GM19240 (cell line): ENCODE results near the gene RARB.

Source experiments
- DNase-seq: peaks from one replicate; pipeline ENCODE4 v3.0.0; 2011; ENCODE audit warnings: low spot score; ENCODE audit not compliant: insufficient read length

RARB gene

GRCh38 chr3:25471081-25471768 lies 43.2 kb downstream of the RARB start:
- DNase-seq = no peak

DNA sequence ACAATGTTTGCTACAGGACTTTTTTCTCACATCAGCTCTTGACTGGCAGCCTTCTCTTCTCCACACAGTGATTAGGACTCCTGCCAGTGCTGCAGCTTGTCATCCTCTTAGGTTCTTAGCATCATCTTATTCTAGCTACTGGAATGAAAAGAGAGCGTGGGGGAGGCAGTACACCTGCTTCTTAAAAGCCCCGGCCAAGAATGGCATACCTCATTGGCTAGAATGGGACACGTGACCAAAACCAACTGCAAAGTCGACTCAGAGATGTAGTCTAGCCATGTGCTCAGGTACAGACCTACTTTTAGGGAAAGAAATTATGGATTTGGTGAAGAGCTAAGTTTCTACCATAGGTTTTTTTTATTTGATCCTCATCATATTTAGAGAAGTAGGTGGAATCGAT lies 44.1 kb downstream of the RARB start:
- DNase-seq = no peak

GRCh38 chr3:25472731-25473130 lies 44.7 kb downstream of the RARB start:
- DNase-seq = no peak

- DNase-seq = no peak
Observed at GRCh38 chr3:25473246-25473645, 45.2 kb downstream of the RARB start.

GRCh38 chr3:25474052-25474451 lies 46.0 kb downstream of the RARB start:
- DNase-seq = no peak

DNA sequence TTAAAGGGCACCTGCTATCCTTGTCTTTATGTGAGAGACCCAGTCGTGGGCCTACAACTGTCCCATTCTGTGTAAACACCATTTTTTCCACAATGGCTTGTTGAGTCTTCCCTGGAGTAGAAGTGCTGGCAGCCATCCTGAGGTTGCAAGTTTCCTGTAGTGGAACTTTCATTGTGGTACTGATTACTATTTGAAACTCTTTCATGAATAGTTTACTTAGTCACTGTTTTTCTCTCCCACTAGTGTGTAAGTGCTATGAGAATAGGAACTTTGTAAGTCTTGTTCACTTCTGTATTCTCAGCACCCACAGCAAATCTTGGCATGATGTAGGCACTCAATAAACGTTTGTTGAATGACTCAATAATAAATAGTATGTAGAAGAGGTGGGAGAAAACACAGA lies 48.6 kb downstream of the RARB start:
- DNase-seq = no peak

DNA sequence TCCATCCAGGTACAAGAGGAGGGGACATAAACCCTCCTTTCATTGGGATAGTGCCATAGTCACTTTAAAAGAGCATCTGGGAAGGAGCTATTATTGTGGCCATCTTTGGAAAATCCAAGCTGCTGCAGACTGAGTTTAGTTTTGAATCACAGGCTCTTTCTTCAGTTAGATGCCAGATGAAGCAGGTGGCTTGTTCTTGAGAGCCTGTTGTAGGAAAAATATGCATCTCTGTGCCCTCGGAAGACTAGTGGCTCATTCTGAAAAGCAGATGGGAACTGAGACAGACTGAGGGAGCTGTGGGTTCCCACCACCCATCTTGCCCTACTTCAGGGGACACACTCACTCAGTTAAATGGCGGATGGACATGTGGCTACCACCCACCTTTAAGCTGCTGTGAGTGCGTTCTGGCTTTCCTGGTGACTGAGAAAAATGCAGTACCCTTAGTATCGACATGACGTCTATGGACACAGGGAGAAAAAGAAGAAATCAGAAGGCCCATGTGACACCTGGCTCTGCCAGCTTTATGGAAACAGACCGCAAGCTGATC lies 50.2 kb downstream of the RARB start:
- DNase-seq = no peak

- no peak for DNase-seq
Observed at GRCh38 chr3:25478964-25479726, 51.1 kb downstream of the RARB start.

DNA sequence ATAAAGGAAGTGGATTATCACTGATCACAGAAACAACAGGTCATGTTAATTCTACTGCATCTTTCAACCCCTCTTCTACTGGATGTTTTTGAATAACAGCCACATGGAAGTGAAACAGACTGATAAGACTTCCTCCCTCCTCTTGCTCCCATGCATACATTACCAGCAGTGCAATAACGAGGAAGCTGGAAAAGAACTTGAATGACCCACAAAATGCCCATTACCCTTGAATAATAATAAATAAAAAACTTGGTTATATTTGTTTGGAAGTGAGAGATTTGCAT lies 51.6 kb downstream of the RARB start:
- no peak for DNase-seq

GRCh38 chr3:25480811-25481210 lies 52.7 kb downstream of the RARB start:
- no peak for DNase-seq

GRCh38 chr3:25481386-25481785 lies 53.3 kb downstream of the RARB start:
- DNase-seq = no peak

DNA sequence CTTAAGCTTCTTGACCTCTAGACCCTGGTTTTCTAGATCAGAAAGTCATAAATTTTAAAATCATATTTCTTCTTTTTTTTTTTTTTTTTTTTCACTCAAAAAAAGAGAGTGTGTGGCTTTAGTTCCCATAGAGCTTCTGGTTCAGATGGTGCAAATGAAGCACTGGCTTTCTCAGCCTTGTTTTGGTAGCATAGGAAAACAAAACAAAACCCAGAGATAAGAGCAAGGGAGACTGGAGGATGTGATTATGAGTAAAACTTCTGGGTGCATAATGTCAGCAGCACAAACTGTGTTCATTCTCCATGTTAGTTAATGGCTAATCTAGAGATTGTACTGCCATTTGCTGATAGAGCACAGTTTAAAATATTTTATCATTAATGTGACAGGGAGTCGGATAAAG lies 55.4 kb downstream of the RARB start:
- DNase-seq = no peak

DNA sequence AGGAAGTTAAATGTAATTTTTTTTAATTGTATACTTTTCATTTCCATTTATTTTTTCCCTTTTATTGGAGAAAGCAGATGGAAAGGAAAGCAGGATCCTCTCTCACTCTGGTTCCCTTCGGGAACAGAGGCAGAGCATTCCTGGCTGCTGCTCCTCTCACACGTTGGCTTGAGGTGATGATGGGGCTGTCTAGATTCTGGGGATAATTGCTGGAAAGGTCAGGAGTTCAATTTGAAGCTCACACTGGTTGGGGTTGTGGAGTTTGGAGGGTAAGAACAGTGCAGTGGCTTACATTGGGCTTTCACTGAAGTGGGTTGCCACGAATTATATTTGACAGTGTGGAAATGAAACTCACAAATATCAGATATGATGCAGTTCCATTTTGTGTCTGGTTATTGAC lies 57.6 kb downstream of the RARB start:
- DNase-seq = no peak

- DNase-seq = no peak
Observed at GRCh38 chr3:25486932-25487331, 58.9 kb downstream of the RARB start.

DNA sequence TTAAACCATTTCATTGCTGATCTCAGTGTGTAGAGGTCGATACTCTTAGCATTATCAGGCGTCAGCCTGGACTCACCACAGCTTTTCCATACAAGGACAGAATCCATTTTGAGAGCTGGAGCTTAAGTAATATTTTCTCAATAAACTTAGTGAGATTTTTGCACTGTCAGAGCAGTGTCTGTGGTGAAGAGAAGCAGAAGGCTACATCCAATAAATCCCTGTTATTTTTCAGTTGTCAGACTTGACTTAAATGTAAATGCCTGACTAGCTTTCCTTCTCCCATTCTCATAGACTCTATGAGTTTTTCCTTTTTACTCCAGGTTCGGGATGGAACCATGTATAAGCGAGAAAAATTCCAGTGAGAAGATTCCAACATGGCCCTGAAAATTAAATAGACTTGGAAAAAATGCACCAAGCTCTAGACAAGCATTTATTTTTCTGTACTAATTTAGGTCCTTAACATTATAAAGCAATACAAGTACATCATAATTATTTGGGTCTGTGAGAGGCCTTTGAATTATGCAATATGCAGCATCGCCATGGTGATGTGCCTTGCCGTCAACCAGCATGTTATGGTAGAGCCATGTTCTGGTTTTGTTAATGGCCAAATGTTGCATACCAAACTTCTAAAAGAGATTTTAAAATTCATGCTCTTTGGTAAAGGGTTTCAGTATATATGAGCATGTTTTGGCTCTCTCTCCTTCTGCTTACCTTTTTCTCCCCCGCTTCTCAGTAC lies 62.0 kb downstream of the RARB start:
- no peak for DNase-seq

DNA sequence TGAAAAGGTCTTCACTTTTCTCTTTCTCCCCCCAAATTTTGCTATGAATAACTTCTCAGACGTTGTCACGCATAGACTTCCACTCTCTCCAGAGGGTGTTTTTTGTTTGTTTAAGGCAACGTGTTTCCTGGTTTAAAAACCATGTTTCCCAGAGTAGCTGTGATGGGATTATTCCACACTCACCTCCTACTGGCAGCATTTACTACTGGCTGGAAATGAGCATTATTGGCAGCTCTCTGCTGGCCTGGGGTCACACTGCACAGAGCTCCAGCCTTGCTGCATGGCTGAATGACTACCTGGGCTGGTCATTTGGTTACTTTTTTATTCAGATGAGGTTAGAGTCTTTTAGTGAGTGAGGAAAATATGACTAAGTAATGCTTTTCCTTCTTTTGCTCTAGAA lies 65.2 kb downstream of the RARB start:
- no peak for DNase-seq

DNA sequence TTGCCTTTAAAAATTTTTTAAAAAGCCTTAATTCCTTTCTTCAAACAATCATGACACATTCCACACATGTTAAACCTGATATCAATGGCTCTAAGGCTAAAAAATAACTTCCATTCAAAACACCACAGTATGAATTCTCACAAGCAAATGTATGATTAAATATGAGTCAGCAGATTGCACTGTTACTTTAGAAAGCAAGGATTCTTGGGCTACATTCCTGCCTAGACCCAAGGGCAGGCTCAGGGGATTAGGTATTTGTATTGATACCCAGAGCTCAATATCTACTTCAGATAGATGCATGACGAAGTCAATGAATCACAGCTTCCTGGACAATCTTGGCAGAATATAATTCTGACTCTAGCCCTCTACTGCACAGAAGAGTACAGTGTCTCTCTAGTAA lies 65.7 kb downstream of the RARB start:
- no peak for DNase-seq

DNA sequence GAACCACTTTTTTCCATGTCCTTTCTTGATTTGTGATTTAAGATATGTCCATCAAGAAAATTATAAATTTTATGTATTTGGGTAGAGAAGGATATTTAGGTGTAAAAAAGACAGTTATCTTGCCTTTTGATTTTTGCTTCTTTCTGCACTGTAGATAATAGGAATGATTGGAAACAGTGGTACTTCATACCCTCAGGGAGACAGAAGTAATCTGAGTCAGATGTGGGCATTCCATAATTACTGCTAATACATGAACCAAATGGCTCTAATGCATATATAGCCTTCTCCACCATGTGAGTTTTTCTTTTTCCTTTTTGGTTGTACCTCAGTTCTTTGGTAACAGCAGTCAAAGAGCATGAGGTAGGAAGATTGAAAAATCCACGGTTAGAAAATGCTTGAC lies 67.2 kb downstream of the RARB start:
- no peak for DNase-seq

DNA sequence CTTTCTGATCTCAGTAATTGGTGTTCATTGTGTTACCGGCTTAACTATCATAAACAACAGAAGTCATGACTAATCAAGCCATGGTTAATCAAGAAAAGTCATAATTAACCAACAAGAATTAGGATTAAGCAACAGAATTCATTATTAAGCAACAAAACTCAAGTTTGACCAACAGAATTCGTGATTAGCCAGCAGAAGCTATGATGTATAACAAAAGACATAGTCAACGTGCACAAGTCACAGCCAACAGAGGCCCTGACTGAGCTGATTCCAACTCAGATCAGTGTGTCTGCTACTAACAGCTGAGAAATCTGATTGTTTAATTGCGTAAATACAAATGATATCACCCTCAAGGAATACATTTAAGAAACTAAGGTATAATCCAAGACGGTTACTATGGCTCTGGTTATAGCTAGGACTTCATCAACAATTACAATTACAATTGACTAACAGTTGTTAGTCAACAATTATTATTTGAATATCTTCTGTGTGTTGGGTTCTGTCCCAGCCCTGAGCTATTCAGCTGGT lies 67.7 kb downstream of the RARB start:
- no peak for DNase-seq

- DNase-seq = no peak
Observed at GRCh38 chr3:25497096-25497495, 69.0 kb downstream of the RARB start.

DNA sequence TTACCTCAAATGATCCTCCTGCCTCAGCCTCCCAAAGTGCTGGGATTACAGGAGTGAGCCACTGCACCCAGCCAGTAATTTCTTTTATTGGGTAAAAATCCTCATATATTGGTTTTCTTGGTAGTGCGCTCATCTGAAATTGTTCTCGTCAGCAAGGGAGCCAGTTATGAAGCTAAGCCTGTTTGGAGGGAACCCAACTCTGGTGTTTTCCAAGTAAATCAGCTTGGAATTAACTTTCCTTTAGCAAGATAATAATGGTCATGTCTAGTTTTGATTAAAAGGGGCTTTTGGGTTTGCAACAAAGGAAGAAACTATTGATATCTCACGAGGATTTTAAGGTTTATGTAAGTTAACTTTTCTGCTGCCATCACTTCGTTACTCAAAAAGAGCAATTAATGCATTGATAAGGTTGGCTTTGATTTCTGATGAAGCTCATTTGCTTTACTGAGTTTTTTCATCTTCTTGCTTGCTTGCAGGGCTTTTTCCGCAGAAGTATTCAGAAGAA lies 72.7 kb downstream of the RARB start:
- no peak for DNase-seq

GRCh38 chr3:25502233-25502632 lies 74.2 kb downstream of the RARB start:
- DNase-seq = no peak
